ENCODE data around the gene ANKRD36B.
"Not testable (repeated sequence)": the region's sequence is repeated elsewhere in the genome, so short reads cannot be mapped to it uniquely, and the experiment has no call there.

Gene ANKRD36B

DNA sequence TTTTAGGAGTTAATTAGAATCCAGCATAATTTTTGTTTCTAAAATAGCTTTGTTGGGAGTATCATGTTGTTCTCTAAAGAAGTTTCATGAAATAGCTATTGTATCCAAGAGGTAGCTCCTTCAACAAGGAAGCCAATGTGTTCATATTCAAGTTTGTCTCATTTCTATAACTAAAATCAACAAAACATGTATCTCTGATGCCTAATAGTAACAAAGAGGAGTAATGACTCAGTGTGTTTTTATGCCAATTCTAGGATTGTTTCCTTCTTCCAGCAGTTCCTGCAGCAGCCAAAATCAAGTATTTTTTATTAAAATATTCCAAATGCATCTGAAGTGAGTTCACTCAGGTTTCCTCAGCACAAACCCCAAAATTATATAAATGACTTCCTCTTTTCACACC is 41.1 kb downstream of the ANKRD36B start:
- DNase-seq: not testable (repeated sequence)

- no peak for DNase-seq
Measured at GRCh38 chr2:97546711-97547110, 43.0 kb downstream of the ANKRD36B start.

DNA sequence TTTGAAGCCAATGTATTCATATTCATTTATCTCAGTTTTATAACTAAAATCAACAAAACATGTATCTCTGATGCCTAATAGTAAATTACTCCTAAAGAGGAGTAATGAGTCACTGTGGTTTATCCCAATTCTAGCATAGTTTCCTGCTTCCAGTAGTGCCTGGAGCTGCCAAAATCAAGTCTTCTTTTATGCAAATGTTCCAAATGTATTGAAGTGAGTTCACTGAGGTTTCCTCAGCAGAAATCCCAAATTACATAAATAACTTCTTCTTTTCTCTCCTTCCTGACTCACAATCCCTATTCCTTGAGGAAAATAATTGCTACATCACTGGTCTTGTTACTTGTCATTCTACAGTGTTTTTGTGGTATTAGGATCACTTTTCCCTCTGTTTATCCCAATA is 44.8 kb downstream of the ANKRD36B start:
- not testable (repeated sequence) for DNase-seq

DNA sequence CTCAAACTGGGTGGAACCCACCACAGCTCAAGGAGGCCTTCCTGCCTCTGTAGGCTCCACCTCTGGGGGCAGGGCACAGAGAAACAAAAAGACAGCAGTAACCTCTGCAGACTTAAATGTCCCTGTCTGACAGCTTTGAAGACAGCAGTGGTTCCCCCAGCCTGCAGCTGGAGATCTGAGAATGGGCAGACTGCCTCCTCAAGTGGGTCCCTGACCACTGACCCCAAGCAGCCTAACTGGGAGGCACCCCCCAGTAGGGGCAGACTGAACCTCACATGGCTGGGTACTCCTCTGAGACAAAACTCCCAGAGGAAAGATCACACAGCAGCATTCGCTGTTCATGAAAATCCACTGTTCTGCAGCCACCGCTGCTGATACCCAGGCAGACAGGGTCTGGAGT is 63.8 kb downstream of the ANKRD36B start:
- not testable (repeated sequence) for DNase-seq

GRCh38 chr2:97523816-97524215 is 65.9 kb downstream of the ANKRD36B start:
- not testable (repeated sequence) for DNase-seq

GRCh38 chr2:97522916-97523555 is 66.6 kb downstream of the ANKRD36B start:
- not testable (repeated sequence) for DNase-seq

- DNase-seq: not testable (repeated sequence)
Measured at GRCh38 chr2:97495651-97496050, 94.0 kb downstream of the ANKRD36B start.

- DNase-seq: not testable (repeated sequence)
Measured at GRCh38 chr2:97490141-97490540, 99.5 kb downstream of the ANKRD36B start.
